B cell (primary cell): ENCODE data around the gene CENPP.

Source experiments
- CTCF ChIP-seq: fragments of 200-600 bp; IDR thresholded peaks from one replicate; pipeline ENCODE4 v1.8.0; 2022; ENCODE audit warnings: antibody characterized with exemption, mild to moderate bottlenecking
- EZH2 ChIP-seq: IDR thresholded peaks from 2 replicates; pipeline ENCODE4 v1.6.1; 2012; ENCODE audit warnings: borderline replicate concordance, low read depth, mild to moderate bottlenecking, moderate library complexity, low read length; ENCODE audit not compliant: insufficient read depth, poor library complexity, severe bottlenecking

GRCh38 chr9:92601451-92601850 is 275.7 kb downstream of the CENPP start:
- no peak for TF ChIP-seq CTCF
- no peak for TF ChIP-seq EZH2
